NCI-H2196 treated with DMSO at 0.1 percent for 48 hours (cell line): ENCODE measurements around the gene MICU1.
"Not testable (repeated sequence)": the region's sequence is repeated elsewhere in the genome, so short reads cannot be mapped to it uniquely, and the experiment has no call there.

Experiments
- DNase-seq: peaks from one replicate; lab custom pipeline; 2025; ENCODE audit not compliant: unreplicated experiment; lab: John Stamatoyannopoulos, UW

The MICU1 gene, protein sequence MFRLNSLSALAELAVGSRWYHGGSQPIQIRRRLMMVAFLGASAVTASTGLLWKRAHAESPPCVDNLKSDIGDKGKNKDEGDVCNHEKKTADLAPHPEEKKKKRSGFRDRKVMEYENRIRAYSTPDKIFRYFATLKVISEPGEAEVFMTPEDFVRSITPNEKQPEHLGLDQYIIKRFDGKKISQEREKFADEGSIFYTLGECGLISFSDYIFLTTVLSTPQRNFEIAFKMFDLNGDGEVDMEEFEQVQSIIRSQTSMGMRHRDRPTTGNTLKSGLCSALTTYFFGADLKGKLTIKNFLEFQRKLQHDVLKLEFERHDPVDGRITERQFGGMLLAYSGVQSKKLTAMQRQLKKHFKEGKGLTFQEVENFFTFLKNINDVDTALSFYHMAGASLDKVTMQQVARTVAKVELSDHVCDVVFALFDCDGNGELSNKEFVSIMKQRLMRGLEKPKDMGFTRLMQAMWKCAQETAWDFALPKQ

DNA sequence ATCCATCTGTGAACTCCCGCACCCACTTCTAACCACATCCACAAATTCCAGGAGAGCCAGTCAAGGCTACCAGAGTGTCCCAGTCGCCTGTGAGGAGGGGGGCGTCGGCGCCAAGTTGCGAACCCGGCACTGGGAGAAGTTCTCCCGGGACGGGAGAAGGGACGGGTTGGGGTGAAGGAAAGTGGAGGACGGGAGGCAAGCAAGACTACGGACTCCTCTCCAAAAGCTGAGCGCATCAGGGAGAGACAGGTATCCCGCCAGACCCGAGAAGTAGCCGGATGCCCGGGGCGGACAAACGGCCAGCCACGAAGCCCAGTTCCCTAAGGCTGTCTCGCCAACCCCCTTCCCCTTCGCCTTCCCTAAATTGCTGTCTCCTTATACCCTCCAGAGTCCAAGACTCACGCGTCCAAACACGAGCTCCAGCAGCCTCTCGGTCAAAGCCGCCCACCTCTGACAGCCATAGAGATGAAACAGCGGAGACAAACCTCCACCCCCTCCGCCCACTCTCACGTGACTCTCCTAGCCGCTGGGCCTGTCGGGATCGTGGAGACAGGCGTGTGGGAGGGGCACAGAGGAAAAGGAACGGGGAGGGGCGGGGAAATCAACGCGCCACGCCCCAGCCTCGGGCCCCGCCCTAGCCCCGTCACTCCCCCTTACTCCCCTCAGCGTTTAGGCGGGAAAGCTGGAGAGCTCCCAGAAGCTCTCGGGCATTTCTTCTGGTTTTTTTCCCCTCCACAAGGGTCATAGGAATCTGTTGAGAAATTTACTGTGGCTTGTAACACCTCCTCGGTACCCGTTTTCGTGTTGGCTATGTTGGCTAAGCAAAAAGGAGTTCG lies at the start of gene MICU1:
Gene MICU1, minus strand, starts transcription at position 472 of the 836 bp plus-strand sequence. CDS start 59,286 bp downstream, outside the sequence.
- peak; percentile 81 for DNase-seq

DNA sequence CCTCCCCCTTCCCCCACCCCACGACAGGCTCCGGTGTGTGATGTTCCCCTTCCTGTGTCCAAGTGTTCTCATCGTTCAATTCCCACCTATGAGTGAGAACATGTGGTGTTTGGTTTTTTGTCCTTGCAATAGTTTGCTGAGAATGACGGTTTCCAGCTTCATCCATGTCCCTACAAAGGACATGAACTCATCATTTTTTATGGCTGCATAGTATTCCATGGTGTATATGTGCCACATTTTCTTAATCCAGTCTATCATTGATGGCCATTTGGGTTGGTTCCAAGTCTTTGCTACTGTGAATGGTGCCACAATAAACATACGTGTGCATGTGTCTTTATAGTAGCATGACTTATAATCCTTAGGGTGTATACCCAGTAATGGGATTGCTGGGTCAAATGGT lies 48.3 kb upstream of the MICU1 start:
- DNase-seq = not testable (repeated sequence)

- no peak for DNase-seq
Measured at GRCh38 chr10:72673280-72673679, 47.4 kb upstream of the MICU1 start.

DNA sequence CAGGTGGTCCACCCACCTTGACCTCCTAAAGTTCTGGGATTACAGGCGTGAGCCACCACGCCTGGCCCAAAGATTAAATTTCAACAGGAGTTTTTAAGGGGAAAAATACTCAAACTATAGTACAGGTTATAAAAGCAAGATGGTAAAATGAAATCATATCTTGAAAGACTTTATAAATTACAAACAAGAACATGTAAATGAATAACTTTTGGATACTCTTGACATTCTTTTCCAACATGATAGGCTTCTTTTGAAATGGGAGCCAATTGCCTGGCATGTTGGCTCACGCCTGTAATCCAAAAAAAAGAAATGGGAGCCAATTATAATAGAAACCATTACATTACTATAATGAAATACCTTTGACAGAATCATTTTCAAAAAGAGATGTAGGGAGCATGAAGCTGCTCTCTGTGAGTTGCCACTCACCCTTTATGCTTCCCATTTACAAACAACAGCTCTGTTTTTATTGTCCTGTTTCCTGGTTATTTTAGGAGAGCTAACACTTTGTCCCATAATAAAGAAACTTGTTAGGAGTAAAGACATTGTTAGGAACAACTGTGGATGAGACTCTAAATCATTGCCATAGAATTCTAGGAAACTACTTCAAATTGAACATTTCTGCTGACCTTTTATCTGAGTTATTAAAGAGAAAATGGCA lies 41.5 kb upstream of the MICU1 start:
- no peak for DNase-seq

GRCh38 chr10:72665925-72666324 lies 40.0 kb upstream of the MICU1 start:
- no peak for DNase-seq

- DNase-seq = no peak
Measured at GRCh38 chr10:72663971-72664370, 38.1 kb upstream of the MICU1 start.

GRCh38 chr10:72661431-72661830 lies 35.6 kb upstream of the MICU1 start:
- no peak for DNase-seq

DNA sequence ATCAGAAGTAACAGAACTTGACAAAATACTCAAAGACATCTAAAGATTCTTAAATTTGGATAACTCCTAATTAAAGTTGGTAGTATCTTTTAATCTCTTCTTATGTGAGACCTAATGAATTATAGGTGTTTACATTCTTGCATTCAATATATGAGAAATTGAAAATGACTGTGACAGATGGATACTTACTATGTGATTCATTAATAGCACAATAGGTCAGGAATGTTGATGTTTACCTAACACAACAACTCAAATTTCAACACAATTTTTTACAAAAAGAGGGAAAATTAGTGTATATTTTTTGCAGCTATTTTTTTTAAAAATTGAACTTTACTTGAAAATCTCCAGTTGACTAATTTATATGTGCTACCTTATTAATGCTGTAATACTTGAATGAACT lies 34.3 kb upstream of the MICU1 start:
- no peak for DNase-seq

DNA sequence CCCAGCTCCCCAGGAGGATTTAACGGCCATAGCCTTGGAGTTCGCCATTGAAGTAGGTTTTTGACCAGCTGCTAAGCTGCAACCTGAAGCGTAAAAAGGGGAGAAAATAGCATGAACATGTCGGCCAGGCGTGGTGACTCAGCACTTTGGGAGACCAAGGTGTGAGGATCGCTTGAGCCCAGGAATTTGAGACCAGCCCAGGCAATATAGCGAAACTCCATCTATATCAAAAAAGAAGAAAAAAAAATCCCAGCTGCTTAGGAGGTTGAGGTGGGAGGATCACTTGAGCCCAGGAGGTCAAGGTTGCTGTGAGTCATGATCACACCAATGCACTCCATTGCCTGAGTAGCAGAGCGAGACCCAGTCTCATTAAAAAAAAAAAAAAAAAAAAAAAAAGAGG lies 33.8 kb upstream of the MICU1 start:
- DNase-seq = no peak

DNA sequence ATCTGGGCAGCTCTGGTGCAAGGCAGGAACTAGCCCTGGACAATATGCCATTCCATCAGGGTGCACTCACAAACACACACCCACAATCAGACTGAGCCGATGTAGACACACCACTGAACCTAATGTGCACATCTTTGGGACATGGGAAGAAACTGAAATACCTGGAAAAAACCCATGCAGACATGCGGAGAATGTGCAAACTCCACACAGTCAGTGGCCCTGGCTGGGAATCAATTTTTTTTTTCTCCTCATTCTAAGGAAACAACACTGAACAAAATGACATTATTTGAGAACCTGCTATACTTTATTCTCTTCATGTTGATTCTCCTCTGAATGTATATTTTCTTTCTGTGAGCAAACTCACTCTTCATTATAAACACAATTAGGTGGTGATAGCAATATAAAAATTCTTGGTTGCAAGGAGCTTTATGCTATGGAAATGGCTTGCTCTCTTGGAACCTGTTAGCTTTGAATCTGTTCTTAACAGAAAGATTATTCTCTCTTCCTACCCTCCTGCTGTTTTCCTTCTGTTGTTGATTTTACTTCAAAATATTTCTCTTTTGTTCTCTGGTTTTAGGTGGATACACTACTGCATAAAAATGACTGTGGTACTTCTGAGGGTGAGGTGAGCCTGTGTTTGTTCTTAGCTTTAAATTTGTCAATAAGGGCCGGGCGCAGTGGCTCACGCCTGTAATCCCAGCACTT lies 33.0 kb upstream of the MICU1 start:
- no peak for DNase-seq

GRCh38 chr10:72654720-72655119 lies 28.8 kb upstream of the MICU1 start:
- DNase-seq = no peak

DNA sequence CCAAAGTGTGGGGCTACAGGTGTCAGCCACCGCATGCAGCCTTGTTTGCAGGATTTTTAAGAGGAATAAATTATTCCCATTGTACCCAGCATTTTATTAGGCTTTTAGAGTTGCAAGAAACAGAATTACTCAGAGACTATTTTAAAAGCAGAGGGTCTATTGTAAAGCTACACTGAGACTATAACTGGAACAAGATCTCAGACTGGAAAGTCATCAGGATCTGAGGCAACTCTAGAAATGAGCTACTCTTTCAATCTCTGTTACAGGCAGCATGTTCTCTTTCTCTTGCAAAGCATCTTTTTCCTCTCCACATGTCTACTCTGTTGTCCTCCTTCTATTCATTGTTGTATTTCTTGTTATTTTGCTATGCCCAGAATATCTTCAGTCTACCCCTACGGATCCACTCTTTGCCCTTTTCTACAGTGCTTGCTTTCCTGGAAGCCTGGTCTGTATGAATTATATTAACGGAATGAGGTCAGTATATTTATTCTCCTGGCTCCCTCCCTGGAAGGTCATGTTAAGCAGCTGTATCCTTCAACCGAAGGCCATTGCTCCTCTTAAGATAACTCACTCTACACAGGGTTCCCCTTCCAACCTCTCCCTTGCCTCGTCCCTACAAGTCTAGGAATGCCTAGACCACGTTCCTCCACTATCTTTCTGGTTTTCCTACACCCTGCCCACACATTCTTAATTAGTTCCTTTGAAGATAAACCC lies 27.7 kb upstream of the MICU1 start:
- no peak for DNase-seq

- no peak for DNase-seq
Measured at GRCh38 chr10:72649291-72649690, 23.4 kb upstream of the MICU1 start.

GRCh38 chr10:72648301-72648700 lies 22.4 kb upstream of the MICU1 start:
- no peak for DNase-seq

GRCh38 chr10:72646971-72647370 lies 21.1 kb upstream of the MICU1 start:
- not testable (repeated sequence) for DNase-seq

GRCh38 chr10:72645263-72645858 lies 19.5 kb upstream of the MICU1 start:
- DNase-seq = no peak

GRCh38 chr10:72642318-72642717 lies 16.4 kb upstream of the MICU1 start:
- no peak for DNase-seq

- no peak for DNase-seq
Measured at GRCh38 chr10:72639441-72639873, 13.6 kb upstream of the MICU1 start.

DNA sequence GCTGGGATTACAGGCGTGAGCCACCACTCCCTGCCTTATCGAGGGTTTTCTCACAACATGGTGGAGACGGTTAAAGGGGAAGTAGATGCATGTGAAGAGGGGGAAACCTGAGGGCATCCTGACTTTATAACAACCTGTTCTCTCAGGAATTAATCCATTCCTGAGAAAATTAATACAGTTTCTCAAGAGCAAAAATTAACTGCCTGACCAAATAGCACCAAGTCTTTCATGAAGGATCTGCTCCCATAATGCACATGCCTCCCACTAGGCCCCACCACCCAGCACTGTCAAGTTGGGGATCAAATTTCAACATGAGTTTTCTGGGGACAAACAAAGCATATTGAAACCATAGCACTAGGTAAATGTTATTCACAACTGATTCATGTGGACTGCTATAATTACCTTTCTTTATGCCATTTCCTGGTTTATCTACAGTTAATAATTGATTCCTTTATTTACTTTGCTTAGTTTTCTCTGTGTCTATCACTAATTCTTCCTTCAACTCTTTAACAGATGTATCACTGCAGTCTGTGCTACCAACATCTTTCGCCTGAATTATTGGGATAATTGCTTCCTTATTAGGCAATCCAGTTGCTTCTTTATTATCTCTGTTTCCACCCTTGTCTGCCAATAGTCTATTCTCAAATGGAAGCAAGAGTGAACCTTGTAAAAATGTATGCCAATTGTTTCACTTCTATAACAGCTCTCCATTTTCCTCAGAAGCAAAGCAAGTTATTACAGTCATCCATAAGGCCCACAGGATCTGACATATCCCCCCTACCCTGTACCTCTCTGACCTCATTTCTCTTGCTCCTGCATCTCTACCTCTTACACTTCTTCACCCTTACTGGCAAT lies 12.9 kb upstream of the MICU1 start:
- DNase-seq = no peak
